Spinal cord (tissue), 10 donors: Measurements from ENCODE around the gene PPP1R9A. TPM values are rescaled to one million over a fixed set of nuclear protein-coding genes. Genes with fewer than 3 reads are reported as not detected.

Source experiments
- DNase-seq, 6 donors: peaks; one replicate each; pipeline versions ENCODE4 v3.0.0 to v3.0.0-alpha.2; 2013 to 2015; ENCODE audit warnings: low spot score in 6 of 6, low read depth in 4 of 6
- H3K27ac ChIP-seq: one replicate; pipeline ENCODE4 v1.5.1; 2013; ENCODE audit warnings: low read depth, low read length, control low read depth
- H3K27me3 ChIP-seq: one replicate; pipeline ENCODE4 v1.6.1; 2013; ENCODE audit warnings: low read length; ENCODE audit not compliant: control insufficient read depth, insufficient read depth
- H3K36me3 ChIP-seq: one replicate; pipeline ENCODE4 v1.6.1; 2013; ENCODE audit warnings: low read length; ENCODE audit not compliant: control insufficient read depth, insufficient read depth
- H3K4me1 ChIP-seq: one replicate; pipeline ENCODE4 v1.6.1; 2013; ENCODE audit warnings: low read length; ENCODE audit not compliant: control insufficient read depth, insufficient read depth
- H3K4me3 ChIP-seq: one replicate; pipeline ENCODE4 v1.5.1; 2013; ENCODE audit warnings: low read depth, low read length, control low read depth
- H3K9me3 ChIP-seq: one replicate; pipeline ENCODE4 v1.6.1; 2013; ENCODE audit warnings: low read length; ENCODE audit not compliant: control insufficient read depth, insufficient read depth
- WGBS: methylation state at CpG from one replicate; pipeline ENCODE4 v1.1.5; 2013; ENCODE audit warnings: missing lambda C conversion rate; ENCODE audit not compliant: insufficient coverage; 5-methylcytosine and 5-hydroxymethylcytosine counted together
- polyA plus RNA-seq, 2 donors: library from polyadenylated mRNA; unstranded; fragments of 120-200 nt; gene quantifications; one replicate each; pipeline ENCODE4 v1.2.1, GENCODE V29; 2013; ENCODE audit not compliant: insufficient read length in 2 of 2
- total RNA-seq, 2 donors: library from RNA; depleted of rRNA in 1 of 2; stranded (reverse); fragments of 120-200 nt in 1 of 2; fragments of >200 nt in 1 of 2; gene quantifications; one replicate each; pipeline versions ENCODE4 v1.2.3 to v1.2.4, GENCODE V29; 2013 to 2014
- donor health status: healthy.

PPP1R9A gene
- total and polyA plus RNA-seq, 4 donors, result 23.4 to 69.9 (median 38.0) TPM

- H3K4me3 ChIP-seq, result no peak overlapping the region
- no peak overlapping the region for H3K27ac ChIP-seq
- no peaks in the 10 kb centered on the region for H3K27me3 ChIP-seq
- no peaks in the 10 kb centered on the region for H3K36me3 ChIP-seq
- no peak for DNase-seq
- no peaks in the 10 kb centered on the region for H3K9me3 ChIP-seq
- no peaks in the 10 kb centered on the region for H3K4me1 ChIP-seq
Measured at GRCh38 chr7:95062901-95063300, 155.5 kb downstream of the PPP1R9A start.

- no peaks in the 10 kb centered on the region for H3K4me1 ChIP-seq
- no peaks in the 10 kb centered on the region for H3K9me3 ChIP-seq
- H3K27ac ChIP-seq, result no peak overlapping the region
- no peak overlapping the region for H3K4me3 ChIP-seq
- H3K27me3 ChIP-seq, result no peaks in the 10 kb centered on the region
- no peaks in the 10 kb centered on the region for H3K36me3 ChIP-seq
- WGBS, result no CpG with 5 or more reads among the region's 6 CpGs
- DNase-seq, result peak in 3 of 6 donors; percentile 19 to 43 (median 32)
Measured at GRCh38 chr7:95066737-95067530, 159.5 kb downstream of the PPP1R9A start.

DNA sequence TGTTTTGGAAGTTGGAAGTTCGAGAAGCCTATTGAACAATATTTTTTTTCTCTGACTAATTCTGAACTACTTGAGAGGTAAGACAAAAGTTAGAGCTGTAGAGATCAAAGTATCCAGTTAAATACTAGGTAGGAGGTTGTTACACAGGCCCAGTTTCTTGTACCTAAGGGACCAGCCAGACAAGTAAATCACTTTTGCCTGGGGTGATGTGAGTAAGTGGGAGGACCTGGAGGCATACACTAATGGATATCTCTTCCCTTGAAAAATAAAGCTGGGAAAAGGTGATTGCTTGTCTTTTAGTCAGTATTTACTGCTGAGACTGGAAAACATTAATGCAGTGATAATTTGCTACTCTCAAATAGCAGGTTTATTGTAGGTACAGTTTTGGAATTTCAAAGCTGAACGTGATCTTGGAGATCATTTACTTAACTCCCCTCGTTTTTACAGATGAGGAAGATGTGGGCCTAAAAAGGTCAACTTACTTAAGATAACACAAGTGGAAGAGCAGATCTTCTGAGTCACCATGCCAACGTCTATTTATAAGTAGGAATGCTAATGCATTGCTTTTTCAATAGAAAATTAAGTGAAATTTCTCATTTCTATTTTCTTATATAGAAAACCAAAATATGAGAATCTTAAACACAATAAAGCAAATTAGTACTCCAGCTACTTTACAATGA, 181.3 kb downstream of the PPP1R9A start:
- Histone ChIP-seq H3K9me3 (no peaks in the 10 kb centered on the region), H3K4me3 (no peak overlapping the region), H3K27ac (no peak overlapping the region), H3K4me1 (no peaks in the 10 kb centered on the region), H3K27me3 (no peaks in the 10 kb centered on the region), H3K36me3 (no peaks in the 10 kb centered on the region)
- DNase-seq, result no peak
- no CpG with 5 or more reads among the region's 4 CpGs for WGBS

GRCh38 chr7:95089414-95090315, 182.3 kb downstream of the PPP1R9A start:
- 80% methylated on average over 1 of the region's 4 CpGs for WGBS
- Histone ChIP-seq H3K27ac (no peak overlapping the region), H3K4me1 (no peaks in the 10 kb centered on the region), H3K9me3 (no peaks in the 10 kb centered on the region), H3K4me3 (no peak overlapping the region), H3K36me3 (no peaks in the 10 kb centered on the region), H3K27me3 (no peaks in the 10 kb centered on the region)
- no peak for DNase-seq

GRCh38 chr7:95092324-95092723, 184.9 kb downstream of the PPP1R9A start:
- no CpG with 5 or more reads among the region's 1 CpG for WGBS
- H3K27ac ChIP-seq, result no peak overlapping the region
- no peak overlapping the region for H3K4me3 ChIP-seq
- no peaks in the 10 kb centered on the region for H3K4me1 ChIP-seq
- DNase-seq, result peak in 1 of 6 donors; percentile 64
- no peaks in the 10 kb centered on the region for H3K27me3 ChIP-seq
- H3K9me3 ChIP-seq, result no peaks in the 10 kb centered on the region
- no peaks in the 10 kb centered on the region for H3K36me3 ChIP-seq

- Histone ChIP-seq H3K27ac (peak overlapping the region; percentile 40), H3K36me3 (no peaks in the 10 kb centered on the region)
Measured at GRCh38 chr7:95095259-95095965, 188.0 kb downstream of the PPP1R9A start.

DNA sequence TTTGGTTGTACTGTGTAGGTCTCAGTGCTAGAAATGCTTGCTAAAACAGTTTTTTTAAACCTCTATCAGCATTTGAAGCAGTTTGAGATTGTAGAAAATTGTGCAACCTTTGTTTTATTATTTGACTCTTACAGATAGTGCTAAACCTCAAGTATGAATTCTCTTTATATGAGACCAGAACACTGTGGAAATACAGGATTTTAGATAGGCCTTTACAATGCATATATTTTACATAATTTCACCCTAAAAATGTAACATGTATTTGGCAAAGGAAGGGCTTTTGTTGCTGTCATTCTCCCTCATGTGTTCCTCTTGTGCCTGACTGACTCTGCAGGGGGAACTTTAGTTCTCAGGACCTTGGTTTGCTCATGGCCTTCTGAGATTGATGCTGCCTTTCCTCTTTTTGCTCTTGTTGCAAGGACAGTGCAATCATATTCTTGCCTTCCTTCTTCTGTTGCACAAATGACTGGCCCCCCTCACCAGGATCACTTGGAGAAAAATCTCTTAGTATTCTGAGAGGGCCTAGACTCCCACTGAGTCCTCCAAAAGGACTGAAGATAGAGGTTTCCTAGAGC, 188.7 kb downstream of the PPP1R9A start:
- no peak for DNase-seq
- H3K27me3 ChIP-seq, result no peaks in the 10 kb centered on the region
- H3K36me3 ChIP-seq, result no peaks in the 10 kb centered on the region
- H3K4me1 ChIP-seq, result no peaks in the 10 kb centered on the region
- H3K4me3 ChIP-seq, result no peak overlapping the region
- H3K9me3 ChIP-seq, result no peaks in the 10 kb centered on the region
- H3K27ac ChIP-seq, result no peak overlapping the region

More at GRCh38 chr7:95095259-95095965, 188.0 kb downstream of the PPP1R9A start:
- DNase-seq, result peak in 1 of 6 donors; percentile 17
- no peaks in the 10 kb centered on the region for H3K27me3 ChIP-seq
- no peaks in the 10 kb centered on the region for H3K9me3 ChIP-seq
- H3K4me3 ChIP-seq, result no peak overlapping the region
- no CpG with 5 or more reads among the region's 2 CpGs for WGBS
- no peaks in the 10 kb centered on the region for H3K4me1 ChIP-seq

DNA sequence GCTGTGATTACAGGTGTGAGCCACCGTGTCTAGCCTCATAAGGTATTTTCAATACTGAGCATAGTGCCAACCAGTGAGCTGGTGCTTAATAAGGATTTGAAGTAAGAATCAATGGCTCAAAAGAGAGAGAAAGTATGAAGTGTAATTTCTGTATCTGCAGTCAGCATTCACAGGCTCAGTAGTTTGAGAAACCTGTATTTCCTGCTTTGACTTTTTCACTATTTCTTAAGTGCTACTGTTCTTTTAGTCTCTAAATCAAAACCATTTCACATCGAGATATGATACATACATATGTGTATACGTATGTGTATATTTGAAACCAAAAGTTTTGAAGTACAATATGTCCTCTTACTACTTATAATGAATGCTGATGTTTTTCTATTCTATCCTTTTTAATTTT, 189.9 kb downstream of the PPP1R9A start:
- Histone ChIP-seq H3K27me3 (no peaks in the 10 kb centered on the region), H3K4me1 (no peaks in the 10 kb centered on the region), H3K4me3 (no peak overlapping the region), H3K27ac (no peak overlapping the region), H3K36me3 (no peaks in the 10 kb centered on the region), H3K9me3 (no peaks in the 10 kb centered on the region)
- WGBS, result 100% methylated on average over 1 of the region's 3 CpGs
- no peak for DNase-seq

DNA sequence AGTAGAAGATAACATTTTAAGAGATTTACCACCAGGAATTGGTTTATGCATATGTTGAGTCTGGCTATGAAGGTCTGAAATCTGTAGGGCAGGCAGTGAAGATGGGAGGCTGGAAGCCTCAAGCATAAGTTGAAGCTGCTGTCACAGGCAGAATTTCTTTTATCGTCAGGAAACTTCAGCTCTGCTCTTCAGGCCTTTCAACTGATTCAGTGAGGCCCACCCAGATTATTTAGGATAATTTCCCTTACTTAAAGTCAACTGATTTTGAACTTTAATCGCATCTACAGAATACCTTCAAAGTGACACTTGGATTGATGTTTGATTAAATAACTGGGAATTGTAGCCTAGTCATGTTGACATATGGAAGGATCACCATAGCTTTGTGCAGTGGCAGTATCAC, 190.5 kb downstream of the PPP1R9A start:
- no peak for DNase-seq
- Histone ChIP-seq H3K9me3 (no peaks in the 10 kb centered on the region), H3K36me3 (no peaks in the 10 kb centered on the region), H3K4me1 (no peaks in the 10 kb centered on the region), H3K27ac (no peak overlapping the region), H3K27me3 (no peaks in the 10 kb centered on the region), H3K4me3 (no peak overlapping the region)
- 100% methylated on average over 1 of the region's 2 CpGs for WGBS
